HL-60 (cell line): Measurements from ENCODE around the gene OSBP2.

Experiments
- CTCF ChIP-seq: IDR thresholded peaks from one replicate; pipeline ENCODE4 v1.5.1; 2011; ENCODE audit warnings: low read length, control low read depth, inconsistent platforms; ENCODE audit not compliant: insufficient read depth
- GABPA ChIP-seq: IDR thresholded peaks from 2 replicates; pipeline ENCODE4 v1.6.1; 2012; ENCODE audit warnings: low read depth
- POLR2AphosphoS5 ChIP-seq: IDR thresholded peaks from 2 replicates; pipeline ENCODE4 v1.6.1; 2012; ENCODE audit warnings: low read depth
- REST ChIP-seq: IDR thresholded peaks from 2 replicates; pipeline ENCODE4 v1.6.1; 2012; ENCODE audit warnings: low read depth; ENCODE audit not compliant: insufficient replicate concordance

- TF ChIP-seq POLR2AphosphoS5 = no peak
- no peak for TF ChIP-seq REST
- no peak for TF ChIP-seq CTCF
- no peak for TF ChIP-seq GABPA
Measured at GRCh38 chr22:30837531-30837930, 142.9 kb downstream of the OSBP2 start.
